GM18502 (cell line): ENCODE results near the gene POLD2.
"Not testable (repeated sequence)": the region's sequence is repeated elsewhere in the genome, so short reads cannot be mapped to it uniquely, and the experiment has no call there.

Experiments
- ATAC-seq: cut with Tn5 transposase; IDR thresholded peaks from one replicate; pipeline ENCODE4 v1.9.1; 2021; ENCODE audit warnings: mild to moderate bottlenecking; ENCODE audit not compliant: unreplicated experiment, poor library complexity

Gene POLD2

GRCh38 chr7:44123190-44124003 lies at the start of gene POLD2:
Gene POLD2 (minus strand): TSS chr7:44123548. CDS start chr7:44122053, 1,495 bp downstream.
- peak; percentile 99 for ATAC-seq

- no peak for ATAC-seq
These were observed 49.6 kb upstream of the POLD2 start for GRCh38 chr7:44172803-44173424.

- ATAC-seq: no peak
These were observed 49.0 kb upstream of the POLD2 start for GRCh38 chr7:44172352-44172751.

GRCh38 chr7:44171901-44172300 lies 48.6 kb upstream of the POLD2 start:
- not testable (repeated sequence) for ATAC-seq

- no peak for ATAC-seq
These were observed 44.6 kb upstream of the POLD2 start for GRCh38 chr7:44167920-44168319.

- no peak for ATAC-seq
These were observed 40.2 kb upstream of the POLD2 start for GRCh38 chr7:44163591-44163990.

DNA sequence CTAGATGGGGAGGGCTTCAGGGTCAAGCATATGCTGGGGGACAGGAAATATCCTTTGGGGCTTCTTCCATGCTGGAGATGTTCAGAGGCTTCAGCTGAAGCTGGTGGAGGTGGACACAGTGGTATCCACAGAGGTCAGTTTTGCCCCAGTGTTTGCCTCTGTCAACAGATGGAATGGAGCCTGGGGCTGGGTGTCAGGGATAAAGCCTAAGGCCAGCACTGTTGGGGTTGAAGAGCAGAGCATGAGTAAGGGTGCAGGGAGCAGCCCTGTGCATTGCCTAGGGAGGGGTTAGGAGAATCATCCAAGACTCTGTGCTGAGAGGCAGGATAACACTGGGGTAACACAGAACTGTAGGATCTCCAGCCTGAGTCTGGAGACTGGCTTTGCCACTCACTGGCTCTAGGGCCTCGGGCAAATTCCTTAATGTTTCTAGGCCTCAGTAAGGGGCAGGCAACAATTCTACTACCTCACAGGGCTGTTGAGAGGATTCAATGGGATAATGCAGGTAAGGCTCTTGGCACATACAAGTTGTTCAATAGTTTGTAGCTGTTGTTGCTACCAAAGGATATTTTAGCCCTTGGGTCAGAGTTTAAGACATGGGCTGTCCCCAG lies 39.5 kb upstream of the POLD2 start:
- no peak for ATAC-seq

DNA sequence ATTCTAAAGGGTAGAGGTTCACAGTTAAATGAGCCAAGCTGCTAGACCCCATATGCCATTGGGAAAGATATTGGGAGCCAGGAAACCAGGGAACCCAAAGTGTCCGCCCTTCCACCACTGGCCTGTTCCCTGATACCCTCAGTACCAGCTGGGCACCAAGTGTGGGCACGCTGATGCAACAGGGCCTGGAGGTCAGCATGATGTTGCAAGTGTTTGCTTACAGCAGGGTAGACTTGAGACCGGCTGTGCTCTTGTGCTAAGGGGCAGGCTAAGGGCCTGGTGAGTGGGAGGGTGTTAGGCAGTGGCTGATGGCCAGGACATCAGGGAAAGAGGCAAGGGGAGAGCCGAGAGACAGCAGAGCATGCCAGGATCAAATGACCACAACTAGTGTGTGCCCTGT lies 38.8 kb upstream of the POLD2 start:
- no peak for ATAC-seq

GRCh38 chr7:44161371-44161770 lies 38.0 kb upstream of the POLD2 start:
- ATAC-seq: no peak

GRCh38 chr7:44159824-44160630 lies 36.7 kb upstream of the POLD2 start:
- ATAC-seq: no peak

DNA sequence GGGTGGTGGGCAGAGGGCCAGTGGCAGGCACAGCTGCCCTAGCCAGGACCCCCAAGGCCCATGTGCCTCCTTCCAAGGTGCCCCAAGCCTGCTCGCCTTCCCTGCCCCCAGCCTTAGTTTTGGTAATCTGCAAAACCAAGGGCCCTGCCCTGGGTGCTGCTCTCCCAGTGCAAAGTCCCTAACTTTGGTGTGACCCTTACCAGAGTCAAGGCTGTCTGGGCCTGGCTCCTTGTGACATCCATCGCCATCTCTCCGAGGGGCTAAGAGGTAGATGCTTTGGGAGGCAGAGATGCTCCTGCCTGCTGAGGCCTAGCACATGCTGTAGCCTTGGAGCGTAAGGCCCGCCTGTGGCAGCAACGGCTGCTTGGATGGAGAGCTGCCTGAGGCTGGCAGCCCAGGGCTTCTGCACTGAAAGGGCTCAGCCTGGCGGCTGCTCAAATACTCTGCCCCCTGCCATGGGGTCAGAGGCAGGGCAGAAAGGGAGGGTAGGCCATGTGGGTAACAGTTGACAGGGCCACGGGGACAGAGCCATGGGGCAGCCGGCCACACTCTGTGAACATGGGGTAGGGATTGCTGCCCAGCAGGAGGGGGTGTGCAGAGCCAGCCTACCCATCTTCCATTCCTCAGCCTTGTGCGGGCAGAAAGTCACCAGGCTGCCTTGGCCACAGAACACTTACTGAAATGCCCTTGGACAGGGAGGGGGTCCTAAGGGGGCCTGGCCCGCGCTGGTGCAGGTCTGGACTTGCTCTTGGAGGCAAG lies 35.7 kb upstream of the POLD2 start:
- no peak for ATAC-seq

DNA sequence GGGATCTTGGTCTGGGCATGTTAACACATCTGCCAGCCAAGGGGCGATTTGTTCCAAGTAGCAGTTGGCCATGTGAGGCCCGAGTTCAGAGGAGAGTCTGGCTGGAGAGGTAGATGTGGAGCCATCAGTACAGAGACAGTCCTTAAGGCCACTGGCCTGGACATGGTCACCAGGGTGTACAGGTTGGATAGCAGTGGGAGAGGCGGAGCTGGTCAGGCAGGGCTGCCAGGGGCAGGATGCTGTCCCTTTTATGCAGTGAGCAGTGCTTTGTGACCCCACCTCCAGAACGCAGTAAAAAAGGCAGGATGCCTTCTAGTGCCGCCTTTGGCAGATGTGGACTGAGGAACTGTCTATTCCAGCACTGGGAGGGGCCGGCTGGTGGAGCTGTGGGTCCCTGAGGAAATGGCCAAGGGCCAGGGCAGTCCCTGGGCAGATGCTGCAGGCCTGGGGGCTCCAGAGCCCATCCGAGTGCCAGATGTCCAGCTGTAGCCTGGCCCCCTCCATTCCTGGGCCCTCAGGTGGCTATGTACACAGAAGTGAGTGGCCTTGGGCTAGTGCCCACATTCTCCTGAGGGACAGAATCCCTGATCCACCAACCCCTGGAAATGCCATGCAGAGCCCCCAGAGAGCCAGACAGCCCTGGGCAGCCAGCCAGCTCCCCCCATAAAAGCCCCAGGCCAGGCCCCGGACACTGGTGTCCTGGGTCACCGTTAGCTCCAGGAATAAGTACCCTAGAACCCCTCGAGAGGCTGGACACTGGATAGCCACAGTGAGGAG lies 34.9 kb upstream of the POLD2 start:
- no peak for ATAC-seq

DNA sequence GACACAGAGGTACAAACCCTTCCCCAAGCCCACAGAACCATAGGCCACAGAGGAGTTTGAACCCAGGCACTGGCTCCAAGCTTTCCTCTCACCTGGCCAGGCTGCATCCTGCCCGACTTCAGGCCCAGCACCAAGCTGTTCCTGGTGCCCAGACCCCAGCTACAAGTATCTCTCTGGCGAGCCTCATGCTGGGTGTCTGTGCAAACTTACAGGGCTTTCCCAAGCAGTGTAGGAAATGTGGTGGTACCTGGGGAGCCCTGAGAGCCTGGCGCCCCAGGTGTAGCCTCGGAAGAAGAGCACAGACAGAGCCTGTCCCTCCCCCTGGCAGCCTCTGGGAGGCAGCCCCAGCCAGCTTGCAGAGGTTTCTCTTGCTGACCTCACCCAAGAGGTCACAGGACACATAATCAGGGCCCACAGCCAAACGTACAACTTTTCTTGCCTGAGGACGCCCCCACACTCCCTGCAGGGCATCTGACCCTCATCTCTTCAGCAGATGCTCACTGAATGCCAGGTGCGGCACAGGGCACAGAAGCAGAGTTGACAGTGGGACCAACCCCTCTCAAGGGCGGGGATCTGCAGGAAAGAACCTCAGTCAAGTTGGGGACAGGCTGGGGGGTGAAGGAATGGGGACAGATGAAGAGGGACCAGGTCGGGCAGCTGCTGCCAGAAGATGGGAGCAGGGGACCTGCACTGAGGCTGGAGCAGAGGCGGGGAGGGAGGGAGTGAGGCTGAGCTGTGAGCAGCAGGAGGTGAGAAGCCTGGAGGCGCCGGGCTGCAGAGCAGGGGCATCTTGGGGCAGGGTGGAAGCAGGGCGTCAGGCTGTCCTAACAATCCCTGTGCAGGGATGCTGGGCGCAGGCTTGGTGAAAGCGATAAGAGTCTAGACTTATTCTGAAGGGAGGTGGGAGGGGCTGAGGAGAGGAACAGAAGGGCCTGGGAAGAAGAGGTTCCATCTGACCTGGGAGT lies 34.0 kb upstream of the POLD2 start:
- ATAC-seq: no peak

DNA sequence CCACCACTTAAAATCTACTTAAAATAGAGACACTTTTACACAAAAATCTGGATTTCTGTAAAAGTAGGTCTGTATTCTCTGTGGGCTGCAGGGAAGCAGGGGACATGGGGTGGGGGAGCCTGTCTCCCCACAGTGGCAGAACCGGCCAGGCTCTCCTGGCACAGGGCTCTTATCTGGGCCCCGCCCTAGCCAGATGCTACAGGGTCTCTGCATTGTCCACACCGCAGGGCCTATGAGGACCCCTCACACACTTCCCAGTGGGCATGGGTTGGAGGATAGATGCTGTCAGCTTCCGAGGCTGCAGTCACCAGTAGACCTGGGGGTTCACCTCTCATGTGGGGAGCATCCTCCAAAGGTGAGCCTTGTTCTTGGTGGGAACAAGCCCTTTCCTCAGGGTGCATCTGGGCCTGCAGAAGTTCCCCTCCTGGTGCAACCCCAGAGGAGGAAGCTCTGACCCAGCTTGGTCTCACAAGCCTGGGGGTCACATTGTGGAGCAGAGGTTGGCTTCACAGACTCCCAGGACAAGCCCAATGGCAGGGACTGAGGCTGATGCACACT lies 33.2 kb upstream of the POLD2 start:
- ATAC-seq: no peak

DNA sequence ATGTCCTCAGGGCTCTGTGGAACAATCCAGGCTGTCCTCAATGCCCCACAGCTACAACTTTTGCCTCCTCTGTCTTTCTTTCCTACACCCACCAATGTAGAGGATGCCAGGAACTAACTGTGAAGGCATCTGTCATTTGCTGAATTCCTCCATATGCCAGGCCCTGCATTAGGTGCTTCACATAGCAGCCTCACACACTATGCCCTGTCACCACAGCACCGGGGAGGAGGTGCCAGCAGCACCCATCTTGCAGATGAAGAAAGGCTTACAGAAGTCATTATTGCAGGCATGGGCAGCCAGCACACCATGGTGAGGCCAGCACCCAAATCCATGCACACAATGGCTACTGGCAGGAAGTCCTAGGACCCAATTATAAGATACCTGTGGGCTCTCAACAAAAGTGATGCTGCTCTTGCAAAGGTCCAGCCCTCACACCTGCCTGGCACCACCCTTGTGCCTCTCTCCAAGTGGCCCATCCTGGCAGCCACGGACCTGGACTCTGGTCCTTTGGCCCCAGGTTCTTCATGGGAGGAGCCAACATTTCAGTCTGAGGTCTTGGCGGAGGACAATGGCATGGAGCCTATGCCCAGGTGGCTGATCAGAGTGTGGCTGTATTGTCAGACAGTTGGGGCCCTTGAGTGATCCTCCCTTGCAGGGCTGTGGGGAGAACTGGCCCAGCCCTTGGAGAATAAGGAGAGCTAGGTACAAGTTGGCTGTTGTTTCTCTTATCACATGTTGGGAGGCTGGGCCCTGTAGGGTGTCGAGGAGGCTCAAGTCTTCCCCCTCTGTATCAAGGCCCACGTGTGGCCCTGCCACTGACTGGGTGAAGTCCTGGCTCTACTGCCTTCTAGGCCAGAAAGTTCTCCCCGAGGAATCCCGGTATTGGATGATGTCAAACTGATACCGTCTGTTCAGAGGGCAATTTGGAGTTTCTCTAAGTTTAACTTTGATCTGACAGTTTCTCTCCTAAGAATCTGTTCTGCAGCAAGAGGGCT lies 32.1 kb upstream of the POLD2 start:
- ATAC-seq: no peak

- no peak for ATAC-seq
These were observed 31.4 kb upstream of the POLD2 start for GRCh38 chr7:44154703-44155102.

GRCh38 chr7:44153948-44154335 lies 30.6 kb upstream of the POLD2 start:
- no peak for ATAC-seq
